Adrenal gland (tissue), 5 donors: ENCODE measurements around the gene ADPRS.

ENCODE experiments used
- CTCF ChIP-seq, 6 experiments: fragments of 450-650 bp in 4 of 6; fragments of 200-600 bp in 2 of 6; sonication (generic) in 1 of 6; IDR thresholded peaks; 1 replicate in 5 of 6; 2 replicates in 1 of 6; pipeline versions ENCODE4 v1.5.1 to v1.8.0; 2016 to 2021; ENCODE audit warnings: antibody characterized with exemption in 6 of 6, mild to moderate bottlenecking in 2 of 6, moderate library complexity in 1 of 6
- POLR2A ChIP-seq, 2 donors: fragments of 450-650 bp; IDR thresholded peaks; one replicate each; pipeline ENCODE4 v1.6.1; 2017; ENCODE audit warnings: antibody characterized with exemption in 2 of 2, mild to moderate bottlenecking in 2 of 2, moderate library complexity in 1 of 2
- donor health status: DM: no; HTN: no; CAD: no.

- no peak for TF ChIP-seq CTCF (IDR thresholded peaks at IDR 0.05)
- no peak for TF ChIP-seq POLR2A (IDR thresholded peaks at IDR 0.05)
These were observed 6.7 kb upstream of the ADPRS start for GRCh38 chr1:36081926-36082485.
